Measurements from ENCODE around the gene DNAH8.
"Not testable (repeated sequence)": the region's sequence is repeated elsewhere in the genome, so short reads cannot be mapped to it uniquely, and the experiment has no call there.

DNAH8 gene

GRCh38 chr6:38846844-38847243 is 131.7 kb downstream of the DNAH8 start:
- DNase-seq, result no peak

DNA sequence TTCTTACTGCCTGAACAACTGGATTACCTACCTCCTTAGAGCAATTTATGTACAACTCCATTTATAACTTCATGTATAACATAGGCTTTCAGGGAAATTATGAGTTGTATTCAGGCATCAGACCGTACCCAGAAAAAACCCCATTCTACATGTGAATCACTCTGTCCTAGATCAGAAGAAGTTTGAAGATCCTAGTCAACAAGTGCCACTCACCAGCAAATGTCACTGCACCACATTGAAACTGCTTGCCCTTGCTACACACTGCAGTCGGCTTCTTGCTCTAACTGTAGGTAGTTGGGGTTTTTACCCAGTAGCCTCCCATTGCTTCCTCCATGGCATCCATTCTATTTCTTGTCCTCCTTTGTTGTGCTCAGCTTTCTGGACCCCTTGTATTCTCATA is 132.4 kb downstream of the DNAH8 start:
- DNase-seq, result no peak

GRCh38 chr6:38848760-38849159 is 133.6 kb downstream of the DNAH8 start:
- no peak for DNase-seq

- no peak for DNase-seq
These were observed 137.1 kb downstream of the DNAH8 start for GRCh38 chr6:38852215-38852614.

DNA sequence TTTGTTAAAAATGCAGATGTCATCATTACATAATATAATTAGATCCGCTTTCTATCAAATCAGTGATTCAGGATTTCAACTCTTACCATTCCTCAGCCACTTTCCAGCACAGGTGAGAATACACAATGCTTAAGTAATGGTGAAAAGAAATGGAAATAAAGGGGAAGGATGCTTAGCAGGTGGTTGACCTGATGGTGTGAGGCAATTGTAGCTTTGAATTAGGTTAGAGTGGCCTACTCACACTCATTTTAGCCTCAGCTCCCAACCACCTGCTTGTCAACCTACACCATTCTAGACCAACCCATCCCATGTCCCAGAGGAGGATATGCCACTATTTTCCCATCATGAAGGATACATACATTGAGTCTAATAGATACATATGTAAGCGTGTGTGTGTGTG is 138.1 kb downstream of the DNAH8 start:
- no peak for DNase-seq

DNA sequence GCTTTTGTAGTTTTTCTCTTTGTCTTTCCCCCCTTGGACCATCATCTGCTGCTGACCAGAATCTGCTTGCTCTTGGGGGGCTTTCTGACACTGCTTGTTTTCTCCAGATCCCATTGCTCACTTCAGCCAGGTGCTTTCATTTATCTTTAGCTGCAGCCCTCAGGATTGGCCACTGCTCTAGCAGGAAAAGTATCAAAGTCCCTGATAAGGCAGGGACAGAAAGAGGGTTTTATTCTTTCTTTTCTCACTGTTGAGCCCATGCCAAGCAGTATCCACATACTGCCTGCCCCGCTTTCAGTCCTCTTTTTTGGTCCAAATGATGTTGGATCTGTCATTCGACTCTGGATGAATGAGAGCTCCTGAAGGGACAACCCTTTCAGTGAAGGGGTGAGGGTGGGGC is 141.4 kb downstream of the DNAH8 start:
- no peak for DNase-seq

DNA sequence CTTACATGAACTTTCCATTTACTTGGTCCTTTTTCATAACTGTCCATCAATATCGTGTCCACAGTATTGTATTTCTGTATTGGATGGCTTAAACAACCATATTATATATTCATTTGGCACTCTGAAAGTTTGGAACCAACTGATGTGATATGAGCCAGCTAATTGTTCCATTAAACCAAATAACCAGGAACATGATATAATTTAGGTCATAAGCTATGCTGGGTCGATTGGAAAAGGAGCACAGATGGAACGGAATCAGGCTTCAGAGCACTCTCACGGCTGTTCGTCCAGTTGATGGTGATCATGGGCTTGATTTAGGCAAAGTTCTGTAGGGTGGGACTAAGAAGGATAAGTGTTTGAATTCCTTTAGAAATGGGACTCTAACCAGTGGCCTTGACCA is 142.7 kb downstream of the DNAH8 start:
- no peak for DNase-seq

GRCh38 chr6:38860041-38860440 is 144.9 kb downstream of the DNAH8 start:
- no peak for DNase-seq

DNA sequence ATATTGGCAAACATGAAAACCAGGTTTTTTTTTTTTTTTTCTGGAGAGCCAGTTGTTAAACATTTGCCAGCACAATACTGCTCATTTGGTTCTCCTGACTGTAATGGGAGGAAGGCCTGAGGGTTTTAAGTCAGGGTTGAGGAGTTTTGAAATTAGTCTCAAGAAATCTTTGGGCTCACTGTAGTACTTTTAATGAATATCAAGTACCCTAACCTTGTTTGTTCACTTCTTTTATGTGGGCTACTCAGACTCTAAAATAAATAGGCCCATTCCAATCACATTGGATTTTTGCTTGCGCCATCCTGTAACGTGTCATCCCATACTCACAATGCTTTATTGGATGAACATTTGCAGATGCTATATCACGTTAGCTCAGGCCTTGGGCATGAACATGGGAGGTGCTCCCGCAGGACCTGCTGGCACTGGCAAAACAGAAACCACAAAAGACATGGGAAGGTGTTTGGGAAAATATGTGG is 146.9 kb downstream of the DNAH8 start:
- no peak for DNase-seq

GRCh38 chr6:38865521-38866174 is 150.5 kb downstream of the DNAH8 start:
- no peak for DNase-seq

- no peak for DNase-seq
These were observed 152.6 kb downstream of the DNAH8 start for GRCh38 chr6:38867726-38868125.

- peak; percentile 37 for DNase-seq
These were observed 156.8 kb downstream of the DNAH8 start for GRCh38 chr6:38871741-38872568.

GRCh38 chr6:38873001-38873400 is 157.9 kb downstream of the DNAH8 start:
- DNase-seq, result no peak

- DNase-seq, result not testable (repeated sequence)
These were observed 158.7 kb downstream of the DNAH8 start for GRCh38 chr6:38873816-38874215.

- peak; percentile 9 for DNase-seq
These were observed 161.4 kb downstream of the DNAH8 start for GRCh38 chr6:38876475-38876874.

- DNase-seq, result no peak
These were observed 162.6 kb downstream of the DNAH8 start for GRCh38 chr6:38877721-38878120.

- DNase-seq, result no peak
These were observed 167.0 kb downstream of the DNAH8 start for GRCh38 chr6:38882157-38882556.

GRCh38 chr6:38897507-38897906 is 182.4 kb downstream of the DNAH8 start:
- DNase-seq, result no peak

DNA sequence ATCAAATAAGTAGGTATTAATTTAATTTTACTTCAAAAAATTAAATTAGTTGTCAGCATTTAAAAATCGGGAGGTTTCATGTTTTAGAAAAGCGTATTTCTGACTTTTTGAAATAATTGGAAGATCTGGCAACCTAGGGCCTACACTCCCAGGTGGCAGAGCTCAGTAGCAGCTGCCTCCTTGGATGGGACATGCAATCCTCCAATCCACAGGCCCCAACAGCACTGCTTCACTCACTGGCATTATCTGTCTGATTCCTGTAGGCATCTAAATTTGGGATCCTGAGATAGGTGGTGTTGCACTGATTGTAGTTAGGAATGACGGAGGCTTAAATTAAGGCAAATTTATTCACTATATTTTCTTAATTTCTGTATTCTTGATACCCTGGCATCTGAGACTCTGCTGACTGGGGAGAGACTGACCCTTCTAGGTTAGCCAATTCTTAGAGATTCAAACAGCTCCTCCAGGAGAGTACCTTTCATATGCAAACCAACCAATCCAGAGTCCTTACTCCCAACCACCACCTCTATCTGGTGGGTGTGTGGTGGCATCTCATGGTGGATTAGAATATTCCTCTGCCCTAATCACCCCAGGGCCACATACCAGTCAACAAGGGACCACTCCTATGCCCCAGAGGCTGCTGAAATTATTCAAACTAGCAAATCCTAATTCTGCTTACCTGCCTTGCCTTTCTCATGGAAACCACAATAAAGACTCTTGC is 186.9 kb downstream of the DNAH8 start:
- no peak for DNase-seq

- no peak for DNase-seq
These were observed 191.5 kb downstream of the DNAH8 start for GRCh38 chr6:38906582-38906981.

DNA sequence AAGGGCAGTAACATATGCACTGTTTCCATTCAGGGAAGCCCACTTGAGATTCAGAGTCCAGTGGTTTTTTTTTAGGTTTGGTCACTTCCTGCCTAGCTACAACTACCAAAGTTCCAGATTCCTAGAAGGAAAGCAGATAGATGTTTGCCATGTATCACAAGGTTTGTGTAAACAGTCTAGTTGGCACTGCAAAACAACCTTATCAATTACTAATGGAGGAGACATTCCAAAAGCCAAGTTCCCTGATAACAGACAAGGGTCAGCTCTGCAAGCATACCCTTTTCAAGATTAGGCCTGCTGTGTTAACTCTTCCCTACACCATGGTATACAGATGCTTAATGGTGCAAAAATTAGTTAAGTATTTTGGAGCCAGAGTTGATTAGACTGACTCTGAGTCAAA is 192.2 kb downstream of the DNAH8 start:
- no peak for DNase-seq

DNA sequence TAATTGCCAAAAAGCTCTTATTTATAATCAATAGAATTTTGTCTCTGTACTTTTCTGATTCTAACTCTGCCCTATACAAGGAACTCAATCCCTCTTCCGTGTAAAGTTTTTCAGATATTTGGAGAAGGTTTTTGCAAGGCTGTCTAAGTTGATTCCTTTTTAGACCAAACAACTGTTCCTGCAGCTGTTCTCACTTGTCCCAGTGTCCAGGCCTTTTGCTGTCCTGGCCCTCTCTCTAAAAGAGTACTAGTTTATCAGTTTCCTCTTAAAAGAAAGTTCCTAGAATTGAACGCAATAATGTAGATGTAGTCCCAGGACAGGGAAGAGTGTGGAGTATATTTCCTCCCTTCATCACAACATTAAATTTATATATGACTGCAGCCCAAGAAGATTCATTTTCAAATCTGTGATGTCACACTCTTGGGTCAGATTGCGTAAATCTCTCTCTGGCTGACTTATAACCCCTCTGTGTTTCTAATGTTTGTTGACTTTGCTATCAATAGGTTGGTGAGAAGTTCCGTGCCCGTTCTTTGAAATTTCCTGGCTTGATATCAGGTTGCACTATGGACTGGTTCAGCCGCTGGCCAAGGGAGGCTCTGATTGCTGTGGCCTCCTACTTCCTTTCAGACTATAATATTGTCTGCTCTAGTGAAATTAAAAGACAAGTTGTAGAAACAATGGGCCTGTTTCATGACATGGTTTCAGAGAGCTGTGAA is 194.1 kb downstream of the DNAH8 start:
- DNase-seq, result no peak

DNA sequence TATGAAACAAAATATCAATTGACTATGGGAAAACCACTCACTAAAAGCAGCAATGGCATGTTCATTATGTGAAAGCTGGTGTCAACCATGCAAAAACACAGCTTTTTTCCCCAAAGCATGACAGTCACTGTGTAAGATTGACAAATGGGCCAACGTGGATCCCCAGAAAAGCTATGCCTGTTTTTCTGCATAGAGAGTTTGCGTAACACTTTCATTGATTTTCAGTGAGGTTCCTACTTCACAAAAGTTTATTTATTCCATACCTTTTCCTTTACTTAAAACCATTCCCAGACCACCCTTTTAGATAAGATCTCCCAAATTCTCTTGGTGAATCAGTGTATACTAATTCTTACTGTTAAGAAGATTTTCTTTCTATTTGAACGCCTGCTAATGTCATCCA is 195.1 kb downstream of the DNAH8 start:
- no peak for DNase-seq
